ENCODE data around the gene PPP2R5C. TPM values are rescaled to one million over a fixed set of nuclear protein-coding genes. Genes with fewer than 3 reads are reported as not detected.

PPP2R5C gene
- total RNA-seq, 4 donors from 2014 or later, result 63.3 to 113 (median 75.9) TPM

DNA sequence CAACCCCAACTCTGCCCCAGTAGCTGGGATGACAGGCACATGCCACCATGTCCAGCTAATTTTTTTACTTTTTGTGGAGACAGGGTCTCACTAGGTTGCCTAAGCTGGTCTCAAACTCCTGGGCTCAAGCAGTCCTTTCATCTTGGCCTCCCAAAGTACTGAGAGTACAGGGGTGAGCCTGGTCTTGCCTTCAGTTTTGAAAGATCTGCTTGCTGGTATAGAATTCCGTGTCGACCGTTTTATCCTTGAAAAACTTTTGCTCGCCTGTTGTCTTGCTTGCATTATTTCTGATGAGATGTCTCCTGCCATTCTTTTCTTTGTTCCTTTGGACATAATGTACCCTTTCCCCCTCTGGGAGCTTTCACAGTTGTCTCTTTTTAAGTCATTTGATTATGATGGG lies 110.8 kb downstream of the PPP2R5C start:
- TF ChIP-seq POLR2A (IDR thresholded peaks at IDR 0.05), result no peak
- no peak for TF ChIP-seq EP300 (IDR thresholded peaks at IDR 0.05)
- TF ChIP-seq, protein P1, sequence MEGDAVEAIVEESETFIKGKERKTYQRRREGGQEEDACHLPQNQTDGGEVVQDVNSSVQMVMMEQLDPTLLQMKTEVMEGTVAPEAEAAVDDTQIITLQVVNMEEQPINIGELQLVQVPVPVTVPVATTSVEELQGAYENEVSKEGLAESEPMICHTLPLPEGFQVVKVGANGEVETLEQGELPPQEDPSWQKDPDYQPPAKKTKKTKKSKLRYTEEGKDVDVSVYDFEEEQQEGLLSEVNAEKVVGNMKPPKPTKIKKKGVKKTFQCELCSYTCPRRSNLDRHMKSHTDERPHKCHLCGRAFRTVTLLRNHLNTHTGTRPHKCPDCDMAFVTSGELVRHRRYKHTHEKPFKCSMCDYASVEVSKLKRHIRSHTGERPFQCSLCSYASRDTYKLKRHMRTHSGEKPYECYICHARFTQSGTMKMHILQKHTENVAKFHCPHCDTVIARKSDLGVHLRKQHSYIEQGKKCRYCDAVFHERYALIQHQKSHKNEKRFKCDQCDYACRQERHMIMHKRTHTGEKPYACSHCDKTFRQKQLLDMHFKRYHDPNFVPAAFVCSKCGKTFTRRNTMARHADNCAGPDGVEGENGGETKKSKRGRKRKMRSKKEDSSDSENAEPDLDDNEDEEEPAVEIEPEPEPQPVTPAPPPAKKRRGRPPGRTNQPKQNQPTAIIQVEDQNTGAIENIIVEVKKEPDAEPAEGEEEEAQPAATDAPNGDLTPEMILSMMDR (IDR thresholded peaks at IDR 0.05), result no peak
- no peak overlapping the region for H3K4me3 ChIP-seq
- no peak overlapping the region for H3K27ac ChIP-seq
- no peaks in the 10 kb centered on the region for H3K27me3 ChIP-seq
- peaks cover 0 to 20% (median 11%) of the 10 kb centered on the region in 4 donors for H3K4me1 ChIP-seq
- H3K36me3 ChIP-seq, result no peaks in the 10 kb centered on the region
- no peak for DNase-seq (ENCODE audit: low spot score in 2 of 2)
- 96% methylated on average over 4 of the region's 4 CpGs for WGBS, 2 donors
- no peaks in the 10 kb centered on the region for H3K9me3 ChIP-seq

DNA sequence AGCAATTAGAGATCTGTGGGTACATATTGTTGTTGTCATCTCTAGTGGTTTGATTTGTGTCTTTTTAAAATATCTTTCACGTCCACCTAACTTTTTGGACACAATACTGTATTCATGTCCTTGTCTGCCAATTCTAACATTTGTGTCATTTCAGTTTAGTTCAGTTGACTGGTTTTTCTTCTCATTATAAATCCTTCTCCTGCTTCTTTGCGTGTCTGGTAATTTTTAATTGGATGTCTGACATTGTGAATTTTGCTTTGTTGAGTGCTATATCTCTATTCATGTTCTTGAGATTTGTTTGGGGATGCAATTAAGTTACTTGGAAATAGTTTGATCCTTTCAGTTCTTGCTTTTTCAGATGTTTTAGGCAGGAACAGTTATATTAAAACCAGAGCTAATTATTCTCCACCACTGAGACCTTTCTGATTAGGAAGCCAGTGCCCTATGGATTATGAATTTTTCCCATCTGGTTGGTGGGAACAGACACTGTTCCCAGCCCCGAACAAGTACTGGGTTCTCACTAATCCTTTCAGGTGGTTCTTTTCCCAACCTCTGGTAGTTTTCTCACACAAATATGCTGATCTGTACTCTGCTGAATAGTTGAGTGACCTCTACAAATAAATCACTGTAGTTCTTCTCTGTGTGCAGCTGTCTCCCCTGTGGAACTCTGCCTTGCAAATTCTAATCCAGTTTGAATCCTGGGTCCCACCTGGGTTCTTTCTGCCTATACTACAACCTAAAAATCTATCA lies 111.7 kb downstream of the PPP2R5C start:
- WGBS, 2 donors, result 84% methylated on average over 3 of the region's 3 CpGs
- Histone ChIP-seq H3K36me3 (no peaks in the 10 kb centered on the region), H3K4me1 (peaks cover 0 to 23% (median 15%) of the 10 kb centered on the region in 4 donors), H3K9me3 (no peaks in the 10 kb centered on the region), H3K4me3 (no peak overlapping the region), H3K27ac (no peak overlapping the region), H3K27me3 (no peaks in the 10 kb centered on the region)
- no peak for TF ChIP-seq POLR2A (IDR thresholded peaks at IDR 0.05)
- no peak for TF ChIP-seq EP300 (IDR thresholded peaks at IDR 0.05)
- TF ChIP-seq, protein P1 (IDR thresholded peaks at IDR 0.05), result no peak
- DNase-seq (ENCODE audit: low spot score in 2 of 2), result no peak

DNA sequence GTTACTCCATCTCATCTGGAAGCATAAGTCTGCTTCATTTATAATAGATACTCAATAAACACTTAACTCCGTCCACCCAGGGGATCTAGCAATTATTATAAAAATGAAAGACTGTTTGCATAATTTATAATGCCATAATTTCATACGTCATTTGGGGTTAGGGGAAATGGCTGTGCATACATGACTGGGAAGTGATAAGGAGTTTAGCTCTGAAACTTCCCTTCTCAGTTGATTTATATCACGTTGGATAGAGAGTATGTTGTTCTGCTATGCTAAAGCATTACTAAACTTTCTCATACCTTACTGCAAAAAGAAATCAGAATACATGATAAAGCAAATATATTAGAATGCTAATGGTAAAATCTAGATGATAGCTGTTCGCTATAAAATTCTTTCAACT lies 112.5 kb downstream of the PPP2R5C start:
- TF ChIP-seq POLR2A (IDR thresholded peaks at IDR 0.05) (no peak), EP300 (IDR thresholded peaks at IDR 0.05) (no peak)
- TF ChIP-seq, protein P1 (IDR thresholded peaks at IDR 0.05), result no peak
- Histone ChIP-seq H3K4me3 (no peak overlapping the region), H3K4me1 (peaks cover 0 to 23% (median 15%) of the 10 kb centered on the region in 4 donors), H3K36me3 (peaks cover 0 to 6% (median 0%) of the 10 kb centered on the region in 3 donors), H3K27ac (no peak overlapping the region), H3K9me3 (no peaks in the 10 kb centered on the region), H3K27me3 (no peaks in the 10 kb centered on the region)
- no peak for DNase-seq (ENCODE audit: low spot score in 2 of 2)
- 81 to 85% methylated on average over 4 of the region's 4 CpGs for WGBS, 2 donors

DNA sequence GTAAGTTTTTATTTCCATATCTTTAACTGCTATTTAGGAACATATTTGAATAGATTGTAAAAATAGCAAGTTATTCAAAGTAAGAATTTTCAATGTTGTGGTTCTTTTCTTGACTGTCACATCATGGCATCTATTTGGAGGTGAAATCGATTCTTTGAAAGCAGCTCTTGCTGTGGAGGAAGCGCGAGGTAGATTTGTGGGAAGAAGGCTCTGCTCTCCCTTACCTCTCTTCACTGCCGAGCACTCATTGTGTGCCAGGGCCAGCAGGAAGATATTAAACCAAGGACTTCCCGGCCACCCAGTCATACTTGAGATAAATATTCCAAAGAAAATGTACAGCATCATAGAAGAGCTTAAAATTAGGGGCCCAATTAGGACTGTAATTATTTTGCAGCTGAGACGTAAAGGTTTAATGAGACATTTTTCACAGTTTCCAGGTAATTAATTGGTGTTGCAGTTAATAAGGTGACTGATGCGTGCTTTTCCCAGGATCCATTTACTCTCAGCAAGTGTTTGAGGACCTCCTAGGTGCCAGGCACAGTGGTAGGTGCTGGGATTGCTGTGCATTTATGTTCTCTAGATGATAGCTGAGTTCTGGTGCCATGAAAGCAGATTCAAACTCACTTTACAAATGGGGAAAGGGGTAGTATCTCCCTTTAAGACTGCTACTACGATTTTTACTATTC lies 113.7 kb downstream of the PPP2R5C start:
- peak overlapping the region in 3 of 4 donors; percentile 3 to 39 (median 29) for H3K27ac ChIP-seq
- H3K27me3 ChIP-seq, result no peaks in the 10 kb centered on the region
- no peaks in the 10 kb centered on the region for H3K9me3 ChIP-seq
- H3K4me1 ChIP-seq, result peaks cover 0 to 23% (median 15%) of the 10 kb centered on the region in 4 donors
- WGBS, 2 donors, result 74 to 87% methylated on average over 8 of the region's 8 CpGs
- TF ChIP-seq EP300 (IDR thresholded peaks at IDR 0.05) (no peak), POLR2A (IDR thresholded peaks at IDR 0.05) (no peak)
- TF ChIP-seq, protein P1 (IDR thresholded peaks at IDR 0.05), result no peak
- peaks cover 0 to 12% (median 0%) of the 10 kb centered on the region in 3 donors for H3K36me3 ChIP-seq
- DNase-seq (ENCODE audit: low spot score in 2 of 2), result no peak
- no peak overlapping the region for H3K4me3 ChIP-seq

Data from tibial nerve (tissue), 4 donors.